ENCODE measurements around the gene ICOSLG. TPM values are rescaled to one million over a fixed set of nuclear protein-coding genes. Genes with fewer than 3 reads are reported as not detected.
"Not testable (repeated sequence)": the region's sequence is repeated elsewhere in the genome, so short reads cannot be mapped to it uniquely, and the experiment has no call there.

ICOSLG gene
- polyA plus RNA-seq, 3 donors, result 0.47 to 9.0 (median 1.3) TPM

DNA sequence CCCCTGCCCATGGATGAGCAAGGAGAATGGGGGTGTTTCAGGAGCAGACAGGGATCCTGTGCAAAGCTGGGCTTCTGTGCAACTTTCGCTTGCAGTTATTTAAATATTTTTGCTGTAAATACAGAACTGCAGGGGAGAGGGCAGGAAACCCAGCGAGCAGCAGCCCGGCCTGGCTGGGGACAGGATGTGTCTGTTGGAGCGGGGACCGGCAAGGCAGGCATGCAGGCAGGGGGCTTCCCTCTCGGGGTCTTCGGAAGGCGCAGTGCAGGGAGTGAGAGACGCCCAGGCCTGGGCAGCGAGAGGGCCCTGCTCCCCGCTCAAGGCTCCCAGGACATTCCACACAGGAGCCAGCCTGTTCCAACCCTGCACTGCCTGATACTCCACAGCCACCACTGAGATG lies 43.2 kb upstream of the ICOSLG start:
- no peaks in the 10 kb centered on the region for H3K9me3 ChIP-seq (replicated peaks in 1 of 2; ENCODE audit: control insufficient read depth in 1 of 2, insufficient read depth in 1 of 2, low read length in 2 of 2)
- intact Hi-C loops (cut with micrococcal nuclease), result no loop called here
- TF ChIP-seq, protein P1, sequence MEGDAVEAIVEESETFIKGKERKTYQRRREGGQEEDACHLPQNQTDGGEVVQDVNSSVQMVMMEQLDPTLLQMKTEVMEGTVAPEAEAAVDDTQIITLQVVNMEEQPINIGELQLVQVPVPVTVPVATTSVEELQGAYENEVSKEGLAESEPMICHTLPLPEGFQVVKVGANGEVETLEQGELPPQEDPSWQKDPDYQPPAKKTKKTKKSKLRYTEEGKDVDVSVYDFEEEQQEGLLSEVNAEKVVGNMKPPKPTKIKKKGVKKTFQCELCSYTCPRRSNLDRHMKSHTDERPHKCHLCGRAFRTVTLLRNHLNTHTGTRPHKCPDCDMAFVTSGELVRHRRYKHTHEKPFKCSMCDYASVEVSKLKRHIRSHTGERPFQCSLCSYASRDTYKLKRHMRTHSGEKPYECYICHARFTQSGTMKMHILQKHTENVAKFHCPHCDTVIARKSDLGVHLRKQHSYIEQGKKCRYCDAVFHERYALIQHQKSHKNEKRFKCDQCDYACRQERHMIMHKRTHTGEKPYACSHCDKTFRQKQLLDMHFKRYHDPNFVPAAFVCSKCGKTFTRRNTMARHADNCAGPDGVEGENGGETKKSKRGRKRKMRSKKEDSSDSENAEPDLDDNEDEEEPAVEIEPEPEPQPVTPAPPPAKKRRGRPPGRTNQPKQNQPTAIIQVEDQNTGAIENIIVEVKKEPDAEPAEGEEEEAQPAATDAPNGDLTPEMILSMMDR (IDR thresholded peaks at IDR 0.05), result no peak
- H3K9me3 Mint-ChIP-seq, result peaks cover 0 to 3% (median 0%) of the 10 kb centered on the region in 7 donors
- H3K27me3 ChIP-seq (ENCODE audit: control insufficient read depth in 2 of 2, insufficient read depth in 2 of 2, low read length in 2 of 2), result peaks cover 0 to 3% of the 10 kb centered on the region in 2 donors
- no peaks in the 10 kb centered on the region for H4K20me1 ChIP-seq (ENCODE audit: insufficient read depth, low read length)
- H3K27ac ChIP-seq (ENCODE audit: low read depth in 1 of 2, low read length in 2 of 2), result no peak overlapping the region
- no peaks in the 10 kb centered on the region for H3K4me1 ChIP-seq (ENCODE audit: control insufficient read depth in 1 of 2, insufficient read depth in 2 of 2, low read length in 2 of 2)
- 7% methylated on average over 8 of the region's 11 CpGs for WGBS (ENCODE audit: insufficient coverage)
- H3K4me1 Mint-ChIP-seq, result peaks cover 12% of the 10 kb centered on the region
- H3K27me3 Mint-ChIP-seq (ENCODE audit: low read depth in 3 of 3), result peaks cover 8 to 43% (median 10%) of the 10 kb centered on the region in 3 donors
- no peak overlapping the region for H3K4me2 ChIP-seq (replicated peaks; ENCODE audit: extremely low read depth, low read length, poor library complexity, severe bottlenecking)
- H3K9ac ChIP-seq (ENCODE audit: insufficient read depth, low read length, poor library complexity, severe bottlenecking), result no peak overlapping the region
- no peak overlapping the region for H3K4me3 Mint-ChIP-seq
- H2AFZ ChIP-seq (ENCODE audit: insufficient read depth, low read depth, low read length, poor library complexity, severe bottlenecking), result no peak overlapping the region
- H3K36me3 Mint-ChIP-seq, result no peaks in the 10 kb centered on the region
- H3K4me3 ChIP-seq (replicated peaks in 1 of 3; ENCODE audit: low read depth in 2 of 3, low read length in 3 of 3), result no peak overlapping the region
- H3K36me3 ChIP-seq (replicated peaks in 1 of 2; ENCODE audit: control insufficient read depth in 1 of 2, insufficient read depth in 2 of 2, low read length in 2 of 2), result no peaks in the 10 kb centered on the region
- H3K79me2 ChIP-seq (ENCODE audit: insufficient read depth, low read length), result no peaks in the 10 kb centered on the region
- no peak for DNase-seq
- no peak overlapping the region for H3K27ac Mint-ChIP-seq

DNA sequence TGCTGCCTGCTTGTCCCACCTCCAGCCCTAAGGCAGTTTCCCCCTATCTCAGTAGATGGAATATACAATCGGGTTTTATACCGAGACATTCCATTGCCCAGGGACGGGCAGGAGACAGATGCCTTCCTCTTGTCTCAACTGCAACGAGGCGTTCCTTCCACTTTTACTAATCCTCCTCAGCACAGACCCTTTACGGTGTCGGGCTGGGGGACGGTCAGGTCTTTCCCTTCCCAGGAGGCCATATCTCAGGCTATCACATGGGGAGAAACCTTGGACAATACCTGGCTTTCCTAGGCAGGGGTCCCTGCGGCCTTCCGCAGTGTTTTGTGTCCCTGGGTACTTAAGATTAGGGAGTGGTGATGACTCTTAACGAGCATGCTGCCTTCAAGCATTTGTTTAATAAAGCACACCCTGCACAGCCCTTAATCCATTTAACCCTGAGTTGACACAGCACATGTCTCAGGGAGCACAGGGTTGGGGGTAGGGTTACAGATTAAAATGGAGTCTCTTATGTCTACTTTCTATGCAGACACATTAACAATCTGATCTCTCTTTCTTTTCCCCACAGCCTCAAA lies 42.6 kb upstream of the ICOSLG start:
- H3K79me2 ChIP-seq (ENCODE audit: insufficient read depth, low read length); H3K9ac ChIP-seq (ENCODE audit: insufficient read depth, low read length, poor library complexity, severe bottlenecking); H3K9me3 ChIP-seq (replicated peaks in 1 of 2; ENCODE audit: control insufficient read depth in 1 of 2, insufficient read depth in 1 of 2, low read length in 2 of 2); H3K27ac ChIP-seq (ENCODE audit: low read depth in 1 of 2, low read length in 2 of 2); H3K4me1 ChIP-seq (ENCODE audit: control insufficient read depth in 1 of 2, insufficient read depth in 2 of 2, low read length in 2 of 2); intact Hi-C loops (cut with micrococcal nuclease); H3K36me3 ChIP-seq (replicated peaks in 1 of 2; ENCODE audit: control insufficient read depth in 1 of 2, insufficient read depth in 2 of 2, low read length in 2 of 2); DNase-seq; H4K20me1 ChIP-seq (ENCODE audit: insufficient read depth, low read length); H3K27me3 ChIP-seq (ENCODE audit: control insufficient read depth in 2 of 2, insufficient read depth in 2 of 2, low read length in 2 of 2); H3K9me3 Mint-ChIP-seq; H3K36me3 Mint-ChIP-seq; H2AFZ ChIP-seq (ENCODE audit: insufficient read depth, low read depth, low read length, poor library complexity, severe bottlenecking); H3K4me3 ChIP-seq (replicated peaks in 1 of 3; ENCODE audit: low read depth in 2 of 3, low read length in 3 of 3); H3K4me3 Mint-ChIP-seq; H3K4me2 ChIP-seq (replicated peaks; ENCODE audit: extremely low read depth, low read length, poor library complexity, severe bottlenecking): not testable (repeated sequence)
- Mint-ChIP-seq H3K4me1 (peaks cover 12% of the 10 kb centered on the region), H3K27ac (peak overlapping the region in 1 of 7 donors; percentile 11), H3K27me3 (ENCODE audit: low read depth in 3 of 3) (peaks cover 8 to 42% (median 10%) of the 10 kb centered on the region in 3 donors)
- WGBS (ENCODE audit: insufficient coverage), result no CpG with 5 or more reads among the region's 11 CpGs

All from CD14-positive monocyte (primary cell).